Neutrophil (primary cell): ENCODE measurements around the gene CFAP99.
"Not testable (repeated sequence)": the region's sequence is repeated elsewhere in the genome, so short reads cannot be mapped to it uniquely, and the experiment has no call there.

Source experiments
- H3K27ac ChIP-seq: fragments of 200-600 bp; sonication (generic); 2 replicates; pipeline ENCODE4 v1.5.1; 2016; ENCODE audit warnings: mild to moderate bottlenecking, moderate library complexity
- H3K27me3 ChIP-seq: fragments of 200-600 bp; sonication (generic); 2 replicates; pipeline ENCODE4 v1.6.0; 2016; ENCODE audit warnings: mild to moderate bottlenecking
- H3K36me3 ChIP-seq: fragments of 200-600 bp; sonication (generic); 2 replicates; pipeline ENCODE4 v1.5.1; 2017
- H3K4me1 ChIP-seq, 2 experiments: fragments of 200-600 bp in 1 of 2; sonication (generic) in 1 of 2; 1 replicate in 1 of 2; 2 replicates in 1 of 2; pipeline versions ENCODE4 v1.5.1 to v1.6.1; 2013 to 2016; ENCODE audit warnings: low read depth in 1 of 2, low read length in 1 of 2, mild to moderate bottlenecking in 1 of 2, moderate library complexity in 1 of 2; ENCODE audit not compliant: control insufficient read depth in 1 of 2, insufficient read depth in 1 of 2
- H3K4me3 ChIP-seq, 2 experiments: fragments of 200-600 bp in 1 of 2; sonication (generic) in 1 of 2; 1 replicate in 1 of 2; 2 replicates in 1 of 2; pipeline ENCODE4 v1.5.1; 2013 to 2016; ENCODE audit warnings: low read depth in 1 of 2, low read length in 1 of 2, mild to moderate bottlenecking in 1 of 2, moderate library complexity in 1 of 2
- H3K9me3 ChIP-seq: fragments of 200-600 bp; sonication (generic); 2 replicates; pipeline ENCODE4 v1.5.1; 2016
- TF ChIP-seq, protein P1 (sequence below): fragments of 200-600 bp; sonication (generic); IDR thresholded peaks from 2 replicates; pipeline ENCODE4 v1.5.1; 2016; ENCODE audit warnings: antibody characterized with exemption

CFAP99 gene

DNA sequence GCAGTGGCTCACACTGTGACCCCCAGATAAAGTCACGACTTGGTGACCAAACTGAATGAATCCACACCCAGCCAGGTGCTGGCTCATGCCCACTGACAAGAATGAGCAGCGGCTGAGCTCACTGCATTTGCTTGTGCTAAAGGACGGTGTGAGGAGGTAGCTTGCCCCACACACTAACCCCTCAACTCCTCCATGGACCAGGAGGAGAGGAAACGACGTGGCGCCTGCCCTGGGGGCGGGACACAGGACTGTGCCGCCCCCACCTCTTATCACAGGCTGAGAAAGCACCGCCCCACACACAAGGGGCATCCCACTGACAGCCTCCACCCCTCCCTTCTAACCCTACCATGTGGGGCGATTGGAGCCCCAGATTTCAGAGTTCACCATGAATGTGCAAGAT is 43.3 kb upstream of the CFAP99 start:
- TF ChIP-seq, protein P1, sequence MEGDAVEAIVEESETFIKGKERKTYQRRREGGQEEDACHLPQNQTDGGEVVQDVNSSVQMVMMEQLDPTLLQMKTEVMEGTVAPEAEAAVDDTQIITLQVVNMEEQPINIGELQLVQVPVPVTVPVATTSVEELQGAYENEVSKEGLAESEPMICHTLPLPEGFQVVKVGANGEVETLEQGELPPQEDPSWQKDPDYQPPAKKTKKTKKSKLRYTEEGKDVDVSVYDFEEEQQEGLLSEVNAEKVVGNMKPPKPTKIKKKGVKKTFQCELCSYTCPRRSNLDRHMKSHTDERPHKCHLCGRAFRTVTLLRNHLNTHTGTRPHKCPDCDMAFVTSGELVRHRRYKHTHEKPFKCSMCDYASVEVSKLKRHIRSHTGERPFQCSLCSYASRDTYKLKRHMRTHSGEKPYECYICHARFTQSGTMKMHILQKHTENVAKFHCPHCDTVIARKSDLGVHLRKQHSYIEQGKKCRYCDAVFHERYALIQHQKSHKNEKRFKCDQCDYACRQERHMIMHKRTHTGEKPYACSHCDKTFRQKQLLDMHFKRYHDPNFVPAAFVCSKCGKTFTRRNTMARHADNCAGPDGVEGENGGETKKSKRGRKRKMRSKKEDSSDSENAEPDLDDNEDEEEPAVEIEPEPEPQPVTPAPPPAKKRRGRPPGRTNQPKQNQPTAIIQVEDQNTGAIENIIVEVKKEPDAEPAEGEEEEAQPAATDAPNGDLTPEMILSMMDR, result no peak
- no peaks in the 10 kb centered on the region for H3K4me1 ChIP-seq

DNA sequence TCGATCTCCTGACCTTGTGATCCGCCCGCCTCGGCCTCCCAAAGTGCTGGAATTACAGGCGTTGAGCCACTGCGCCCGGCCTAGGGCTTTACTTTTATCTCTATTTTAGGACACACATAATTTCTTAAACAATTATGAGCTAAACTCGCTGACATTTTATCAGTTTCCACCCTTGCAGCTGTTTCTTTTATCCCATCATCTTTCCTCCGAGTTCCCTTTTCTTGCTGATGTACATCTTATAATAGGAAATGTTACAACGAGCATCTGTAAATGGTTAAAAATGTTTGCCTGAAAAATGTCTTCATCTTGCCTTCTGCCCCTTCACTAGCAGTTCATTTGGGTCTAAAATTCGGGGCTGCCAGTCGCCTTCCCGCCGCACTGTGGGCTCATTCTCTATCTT is 41.5 kb upstream of the CFAP99 start:
- Histone ChIP-seq H3K27me3 (no peaks in the 10 kb centered on the region), H3K9me3 (no peaks in the 10 kb centered on the region), H3K27ac (no peak overlapping the region), H3K4me3 (no peak overlapping the region), H3K36me3 (no peaks in the 10 kb centered on the region), H3K4me1 (no peaks in the 10 kb centered on the region)
- TF ChIP-seq, protein P1, result no peak

More for the DNA sequence above, 43.3 kb upstream of the CFAP99 start:
- no peaks in the 10 kb centered on the region for H3K9me3 ChIP-seq
- no peaks in the 10 kb centered on the region for H3K36me3 ChIP-seq
- H3K27me3 ChIP-seq, result no peaks in the 10 kb centered on the region
- no peak overlapping the region for H3K27ac ChIP-seq
- no peak overlapping the region for H3K4me3 ChIP-seq

DNA sequence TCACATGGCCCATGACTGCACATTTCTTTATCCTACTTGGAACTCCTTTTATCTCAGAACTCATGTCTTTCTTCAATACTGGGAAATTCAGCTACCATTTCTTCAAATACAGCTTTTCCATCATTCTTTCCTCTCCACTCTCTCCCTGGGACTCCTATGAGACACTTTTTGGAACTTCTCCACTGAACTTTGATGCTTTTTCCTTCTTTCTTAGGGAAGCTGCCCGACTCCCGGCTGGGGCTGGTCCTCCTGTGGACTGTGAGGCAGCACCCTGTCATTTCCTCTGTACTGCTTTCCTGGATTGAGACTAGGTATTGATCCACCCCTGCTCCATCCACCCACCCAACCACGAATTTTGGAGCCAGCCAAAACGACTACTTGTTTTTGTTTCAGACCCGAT is 40.4 kb upstream of the CFAP99 start:
- no peaks in the 10 kb centered on the region for H3K4me1 ChIP-seq
- no peak overlapping the region for H3K4me3 ChIP-seq
- TF ChIP-seq, protein P1, result no peak
- no peaks in the 10 kb centered on the region for H3K9me3 ChIP-seq
- no peaks in the 10 kb centered on the region for H3K27me3 ChIP-seq
- H3K36me3 ChIP-seq, result no peaks in the 10 kb centered on the region
- H3K27ac ChIP-seq, result no peak overlapping the region

DNA sequence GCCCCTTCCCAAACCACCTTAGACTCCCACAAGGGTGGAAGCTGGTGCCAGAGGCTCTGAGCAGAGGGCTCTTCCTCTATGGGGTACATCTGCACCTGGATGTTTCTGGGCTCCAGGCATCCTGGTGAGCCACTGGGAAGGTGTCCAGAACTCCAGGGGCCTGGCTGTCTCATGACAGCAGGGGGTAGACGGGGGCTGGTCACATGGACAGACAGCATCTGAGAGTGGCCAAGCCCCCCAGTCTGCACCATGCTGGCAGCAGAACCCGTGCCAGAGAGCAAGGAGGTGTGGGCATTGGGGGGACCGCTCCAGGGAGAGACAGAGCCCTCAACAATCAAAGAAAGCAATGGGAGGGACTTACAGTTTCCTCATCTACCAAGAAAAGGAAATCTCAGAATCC is 39.9 kb upstream of the CFAP99 start:
- H3K36me3 ChIP-seq, result no peaks in the 10 kb centered on the region
- H3K4me3 ChIP-seq, result no peak overlapping the region
- no peaks in the 10 kb centered on the region for H3K9me3 ChIP-seq
- H3K4me1 ChIP-seq, result no peaks in the 10 kb centered on the region
- TF ChIP-seq, protein P1, result no peak
- no peaks in the 10 kb centered on the region for H3K27me3 ChIP-seq
- H3K27ac ChIP-seq, result no peak overlapping the region

DNA sequence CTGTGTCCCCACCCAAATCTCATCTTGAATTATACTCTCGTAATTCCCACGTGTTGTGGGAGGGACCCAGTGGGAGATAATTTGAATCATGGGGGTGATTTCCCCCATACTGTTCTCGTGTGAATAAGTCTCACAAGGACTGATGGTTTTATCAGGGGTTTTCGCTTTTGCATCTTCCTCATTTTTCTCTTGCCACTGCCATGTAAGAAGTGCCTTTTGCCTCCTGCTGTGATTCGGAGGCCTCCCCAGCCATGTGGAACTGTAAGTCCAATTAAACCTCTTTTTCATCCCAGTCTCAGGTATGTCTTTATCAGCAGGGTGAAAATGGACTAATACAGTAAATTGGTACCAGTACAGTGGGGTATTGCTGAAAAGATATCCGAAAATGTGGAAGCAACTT is 38.2 kb upstream of the CFAP99 start:
- H3K27me3 ChIP-seq, H3K9me3 ChIP-seq, H3K4me1 ChIP-seq, H3K27ac ChIP-seq, H3K36me3 ChIP-seq, H3K4me3 ChIP-seq: not testable (repeated sequence)

DNA sequence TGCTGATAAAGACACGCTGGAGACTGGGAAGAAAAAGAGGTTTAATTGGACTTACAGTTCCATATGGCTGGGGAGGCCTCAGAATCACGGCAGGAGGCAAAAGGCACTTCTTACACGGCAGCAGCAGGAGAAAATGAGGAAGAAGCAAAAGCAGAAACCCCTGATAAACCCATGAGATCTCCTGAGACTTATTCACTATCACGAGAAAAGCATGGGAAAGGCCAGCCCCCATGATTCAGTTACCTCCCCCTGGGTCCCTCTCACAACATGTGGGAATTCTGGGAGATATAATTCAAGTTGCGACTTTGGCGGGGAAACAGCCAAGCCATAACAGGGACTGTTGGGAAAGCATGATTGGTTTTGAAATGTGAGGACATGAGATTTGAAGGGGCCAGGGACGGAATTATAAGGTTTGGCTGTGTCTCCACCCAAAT is 36.0 kb upstream of the CFAP99 start:
- H3K4me1 ChIP-seq, H3K9me3 ChIP-seq, H3K36me3 ChIP-seq, H3K4me3 ChIP-seq, H3K27ac ChIP-seq, H3K27me3 ChIP-seq: not testable (repeated sequence)

DNA sequence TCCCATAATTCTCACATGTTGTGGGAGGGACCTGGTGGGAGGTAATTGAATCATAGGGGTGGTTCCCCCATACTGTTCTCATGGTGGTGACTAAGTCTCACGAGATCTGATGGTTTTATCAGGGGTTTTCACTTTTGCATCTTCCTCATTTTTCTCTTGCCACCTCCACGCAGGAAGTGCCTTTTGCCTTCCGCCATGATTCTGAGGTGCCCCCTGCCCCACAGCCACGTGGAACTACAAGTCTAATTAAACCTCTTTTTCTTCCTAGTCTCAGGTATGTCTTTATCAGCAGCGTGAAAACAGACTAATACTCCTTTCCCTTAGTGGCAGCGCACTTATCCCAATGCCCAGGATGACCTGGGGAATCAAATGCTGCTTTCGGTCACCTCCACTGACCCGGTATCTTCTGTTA is 35.5 kb upstream of the CFAP99 start:
- not testable (repeated sequence) for H3K36me3 ChIP-seq, H3K27ac ChIP-seq, H3K9me3 ChIP-seq, H3K27me3 ChIP-seq, H3K4me3 ChIP-seq, H3K4me1 ChIP-seq
